Gastrocnemius medialis (tissue), 4 donors: ENCODE data around the gene ANKRD16.

Experiments
- CTCF ChIP-seq, 5 experiments: fragments of 450-650 bp in 3 of 5; fragments of 200-600 bp in 2 of 5; sonication (generic) in 2 of 5; IDR thresholded peaks in 4 of 5; conservative IDR thresholded peaks in 1 of 5; 1 replicate in 4 of 5; 2 replicates in 1 of 5; pipeline ENCODE4 v1.5.1; 2016 to 2019; ENCODE audit warnings: antibody characterized with exemption in 5 of 5, mild to moderate bottlenecking in 3 of 5, moderate library complexity in 3 of 5
- POLR2A ChIP-seq, 2 donors: fragments of 450-650 bp; IDR thresholded peaks; one replicate each; pipeline ENCODE4 v1.6.1; 2017; ENCODE audit warnings: antibody characterized with exemption in 2 of 2, mild to moderate bottlenecking in 2 of 2, moderate library complexity in 2 of 2

- TF ChIP-seq CTCF (IDR thresholded peaks at IDR 0.05 in 4 of 5, conservative IDR thresholded peaks at IDR 0.05 in 1 of 5): no peak
- no peak for TF ChIP-seq POLR2A (IDR thresholded peaks at IDR 0.05)
Observed at GRCh38 chr10:5829267-5829666, 60.4 kb downstream of the ANKRD16 start.
